H1 (cell line): Measurements from ENCODE around the gene STAT5A. TPM values are rescaled to one million over a fixed set of nuclear protein-coding genes. Genes with fewer than 3 reads are reported as not detected.
"Not testable (repeated sequence)": the region's sequence is repeated elsewhere in the genome, so short reads cannot be mapped to it uniquely, and the experiment has no call there.

Experiments used
- CTCF ChIA-PET: fragments of 300-600 bp; sonication (Branson Sonifier 250); formaldehyde crosslinking; loops from one replicate; lab custom pipeline; 2021; ENCODE audit not compliant: partially characterized antibody; lab: Charles Lee
- POLR2A ChIA-PET: fragments of 300-600 bp; sonication (Branson Sonifier 250); formaldehyde crosslinking; loops from one replicate; lab custom pipeline; 2021; ENCODE audit warnings: inconsistent platforms; ENCODE audit not compliant: partially characterized antibody; lab: Charles Lee
- DNase-seq, 2 experiments: peaks; one replicate each; pipeline versions ENCODE4 v3.0.0 to v3.0.0-alpha.2; 2010 to 2022; ENCODE audit warnings: low spot score in 2 of 2, low read depth in 1 of 2, mixed read lengths in 1 of 2
- FAIRE-seq: peaks from 2 replicates; lab custom pipeline; 2011; peaks lifted over from hg19 to GRCh38; lab: Jason Lieb, UNC
- H2AFZ ChIP-seq: 2 replicates; pipeline ENCODE4 v1.8.1; 2012; ENCODE audit warnings: low read length, inconsistent platforms
- H2AK5ac ChIP-seq: 2 replicates; pipeline ENCODE4 v1.6.1; 2013; ENCODE audit warnings: low read depth, low read length
- H2BK120ac ChIP-seq: replicated peaks from 2 replicates; pipeline ENCODE3; 2013; ENCODE audit warnings: low read depth, low read length, inconsistent platforms
- H2BK12ac ChIP-seq: 2 replicates; pipeline ENCODE4 v1.6.1; 2013; ENCODE audit warnings: low read depth, low read length
- H2BK15ac ChIP-seq: 2 replicates; pipeline ENCODE4 v1.6.1; 2013; ENCODE audit warnings: low read length
- H2BK20ac ChIP-seq: 2 replicates; pipeline ENCODE4 v1.6.1; 2013; ENCODE audit warnings: low read length
- H2BK5ac ChIP-seq: 2 replicates; pipeline ENCODE4 v1.6.1; 2013; ENCODE audit warnings: low read depth, low read length
- H3K14ac ChIP-seq: 2 replicates; pipeline ENCODE4 v1.6.1; 2013; ENCODE audit warnings: inconsistent platforms; ENCODE audit not compliant: insufficient read length
- H3K18ac ChIP-seq: 2 replicates; pipeline ENCODE4 v1.6.1; 2013; ENCODE audit warnings: low read length; ENCODE audit errors: extremely low read depth
- H3K23ac ChIP-seq: 2 replicates; pipeline ENCODE4 v1.6.1; 2013; ENCODE audit warnings: inconsistent platforms; ENCODE audit not compliant: insufficient read length
- H3K23me2 ChIP-seq: 2 replicates; pipeline ENCODE4 v1.6.1; 2013; ENCODE audit warnings: low read depth, low read length
- H3K27ac ChIP-seq: 2 replicates; pipeline ENCODE4 v1.6.1; 2011; ENCODE audit warnings: low read depth, low read length, inconsistent platforms
- H3K27me3 ChIP-seq, 4 experiments: replicated peaks in 1 of 4; 1 replicate in 1 of 4; 2 replicates in 3 of 4; pipeline versions ENCODE4 v1.6.1 to v1.8.1; 2011 to 2013; ENCODE audit warnings: low read length in 3 of 4, mild to moderate bottlenecking in 3 of 4, inconsistent platforms in 2 of 4, mixed read lengths in 2 of 4, moderate library complexity in 1 of 4; ENCODE audit not compliant: control insufficient read depth in 3 of 4, insufficient read depth in 3 of 4; ENCODE audit errors: extremely low read depth in 1 of 4
- H3K36me3 ChIP-seq, 4 experiments: 2 replicates each; pipeline versions ENCODE4 v1.6.1 to v1.8.1; 2011 to 2013; ENCODE audit warnings: mild to moderate bottlenecking in 4 of 4, low read length in 3 of 4, moderate library complexity in 2 of 4, control low read depth in 1 of 4, inconsistent platforms in 1 of 4; ENCODE audit not compliant: insufficient read depth in 4 of 4, control insufficient read depth in 2 of 4
- H3K4ac ChIP-seq: replicated peaks from 2 replicates; pipeline ENCODE3; 2013; ENCODE audit warnings: low read length, low read depth, mixed read lengths, inconsistent platforms; ENCODE audit not compliant: insufficient read length
- H3K4me1 ChIP-seq, 4 experiments: replicated peaks in 1 of 4; 1 replicate in 1 of 4; 2 replicates in 3 of 4; pipeline versions ENCODE4 v1.6.1 to v1.8.1; 2011 to 2013; ENCODE audit warnings: low read length in 3 of 4, inconsistent platforms in 2 of 4, mixed read lengths in 1 of 4; ENCODE audit not compliant: insufficient read depth in 4 of 4, control insufficient read depth in 3 of 4
- H3K4me2 ChIP-seq, 2 experiments: 2 replicates each; pipeline versions ENCODE4 v1.6.1 to v1.8.1; 2011 to 2013; ENCODE audit warnings: low read depth in 2 of 2, low read length in 2 of 2, control low read depth in 1 of 2, inconsistent platforms in 1 of 2, mild to moderate bottlenecking in 1 of 2; ENCODE audit not compliant: insufficient read depth in 1 of 2
- H3K4me3 ChIP-seq, 4 experiments: fragments of 200-600, 300-600 bp in 1 of 4; sonication (generic), shearing (Covaris generic), sonication (Bioruptor Twin) in 1 of 4; 2 replicates each; pipeline versions ENCODE4 v1.5.1 to v1.8.1; 2011 to 2016; ENCODE audit warnings: low read length in 4 of 4, low read depth in 3 of 4, control low read depth in 2 of 4, inconsistent platforms in 2 of 4, mild to moderate bottlenecking in 2 of 4, mixed read lengths in 1 of 4, moderate library complexity in 1 of 4; ENCODE audit not compliant: insufficient read depth in 2 of 4; ENCODE audit errors: extremely low read depth in 1 of 4
- H3K56ac ChIP-seq: replicated peaks from 2 replicates; pipeline ENCODE3; 2013; ENCODE audit warnings: low read depth, mild to moderate bottlenecking, mixed read lengths, low read length, inconsistent platforms; ENCODE audit not compliant: insufficient read length
- H3K79me1 ChIP-seq: 2 replicates; pipeline ENCODE4 v1.6.1; 2013; ENCODE audit warnings: low read depth, low read length, control low read depth
- H3K79me2 ChIP-seq, 2 experiments: 2 replicates each; pipeline versions ENCODE4 v1.6.1 to v1.8.1; 2012 to 2013; ENCODE audit warnings: low read length in 2 of 2, mild to moderate bottlenecking in 2 of 2, inconsistent platforms in 1 of 2; ENCODE audit not compliant: insufficient read depth in 2 of 2, control insufficient read depth in 1 of 2
- H3K9ac ChIP-seq, 4 experiments: replicated peaks in 1 of 4; 1 replicate in 1 of 4; 2 replicates in 3 of 4; pipeline versions ENCODE4 v1.6.1 to v1.8.1; 2011 to 2013; ENCODE audit warnings: low read depth in 3 of 4, low read length in 3 of 4, control low read depth in 2 of 4, mild to moderate bottlenecking in 2 of 4, moderate library complexity in 2 of 4, inconsistent platforms in 1 of 4; ENCODE audit errors: extremely low read depth in 1 of 4
- H3K9me3 ChIP-seq, 2 experiments: 2 replicates each; pipeline versions ENCODE4 v1.6.1 to v1.8.1; 2012 to 2013; ENCODE audit warnings: mild to moderate bottlenecking in 2 of 2, moderate library complexity in 2 of 2, control low read depth in 1 of 2, inconsistent platforms in 1 of 2, low read depth in 1 of 2, low read length in 1 of 2, mixed read lengths in 1 of 2; ENCODE audit not compliant: insufficient read depth in 2 of 2
- H4K20me1 ChIP-seq, 2 experiments: replicated peaks in 1 of 2; 2 replicates each; pipeline versions ENCODE3 to v1.8.1; 2011 to 2013; ENCODE audit warnings: inconsistent platforms in 2 of 2, low read length in 2 of 2, mild to moderate bottlenecking in 1 of 2; ENCODE audit not compliant: insufficient read depth in 2 of 2, control insufficient read depth in 1 of 2
- H4K5ac ChIP-seq: 2 replicates; pipeline ENCODE4 v1.6.1; 2013; ENCODE audit warnings: low read length, low read depth, mixed read lengths, inconsistent platforms; ENCODE audit not compliant: insufficient read length
- H4K8ac ChIP-seq: 2 replicates; pipeline ENCODE4 v1.8.0; 2013; ENCODE audit warnings: mild to moderate bottlenecking, moderate library complexity, low read length, inconsistent platforms; ENCODE audit not compliant: insufficient read depth; ENCODE audit errors: extremely low read depth
- H4K91ac ChIP-seq: replicated peaks from 2 replicates; pipeline ENCODE3; 2013; ENCODE audit warnings: low read length, mixed read lengths, inconsistent platforms; ENCODE audit not compliant: insufficient read length
- WGBS, 2 experiments: shearing (Covaris generic) in 1 of 2; methylation state at CpG; one replicate each; pipeline versions ENCODE4 v1.1.6 to v1.1.7; 2013 to 2015; ENCODE audit warnings: low lambda C conversion rate in 2 of 2, mixed read lengths in 2 of 2, inconsistent platforms in 1 of 2, low coverage in 1 of 2, missing lambda C conversion rate in 1 of 2; ENCODE audit not compliant: insufficient replicate concordance in 2 of 2, insufficient coverage in 1 of 2, insufficient read length in 1 of 2; ENCODE audit errors: extremely low coverage in 1 of 2, missing lambda C conversion rate in 1 of 2; 5-methylcytosine and 5-hydroxymethylcytosine counted together
- polyA plus RNA-seq, 7 experiments: library from polyadenylated mRNA; depleted of rRNA in 3 of 7; stranded (reverse) in 5 of 7; unstranded in 2 of 7; fragments of >200 nt in 5 of 7; fragments of 200-250 nt in 2 of 7; gene quantifications; 1 replicate in 5 of 7; 2 replicates in 1 of 7; 4 replicates in 1 of 7; pipeline versions ENCODE4 v1.2.1 to v1.2.3, GENCODE V29; 2011 to 2013; ENCODE audit warnings: missing spikeins in 2 of 7, mixed read lengths in 2 of 7
- total RNA-seq: library from RNA; stranded (reverse); fragmentation: NEBNext Ultra II Directional; extraction: Animal tissue kit (Norgen Biotek cat#: 25700); gene quantifications from 2 replicates; pipeline ENCODE4 v1.2.1, GENCODE V29; 2021

The STAT5A gene
- total and polyA plus RNA-seq, 2 of the 8 experiments (the other 6 are each of a cell fraction or from before 2014, with no cell fraction given), result 4.2 to 5.4 TPM

GRCh38 chr17:42360388-42360787 is 72.1 kb downstream of the STAT5A start:
- FAIRE-seq, H2AFZ ChIP-seq, H3K27me3 ChIP-seq, H4K91ac ChIP-seq, H3K23ac ChIP-seq, H2BK20ac ChIP-seq, H3K4ac ChIP-seq, H2AK5ac ChIP-seq, H2BK12ac ChIP-seq, H4K8ac ChIP-seq, H2BK5ac ChIP-seq, H2BK120ac ChIP-seq, H3K4me3 ChIP-seq, H3K18ac ChIP-seq, H3K4me2 ChIP-seq, H3K56ac ChIP-seq, H3K14ac ChIP-seq, H4K5ac ChIP-seq, H3K9ac ChIP-seq, H3K27ac ChIP-seq, H3K9me3 ChIP-seq, H2BK15ac ChIP-seq, DNase-seq, H3K23me2 ChIP-seq, H3K36me3 ChIP-seq: not testable (repeated sequence)
- peaks cover 15 to 33% of the 10 kb centered on the region in 2 experiments for H4K20me1 ChIP-seq
- POLR2A ChIA-PET, result interaction anchor here (1.8 to 1.9 kb wide), 2 partner anchors 28 to 62 kb away, joined by 5 to 8 read pairs; partner anchors contain the start of gene CAVIN1
- peaks cover 18 to 95% of the 10 kb centered on the region in 2 experiments for H3K79me2 ChIP-seq
- H3K79me1 ChIP-seq, result peaks cover 23% of the 10 kb centered on the region
- H3K4me1 ChIP-seq, result peaks cover 4 to 19% (median 15%) of the 10 kb centered on the region in 4 experiments
- WGBS, 2 experiments, result 96% methylated on average over 2 of the region's 2 CpGs; no CpG with 5 or more reads in 1 of the 2 experiments
- CTCF ChIA-PET, result interaction anchor here (0.6 to 1.2 kb wide), 5 partner anchors 15 to 624 kb away, joined by 3 to 4 read pairs (median 3); no protein-coding TSS in a partner anchor

Other genes with a start within 250 kb of the STAT5A start
- gene C17orf113, start 237.9 kb upstream of the STAT5A start, total RNA-seq, result 1.4 TPM in 2 replicates
- gene C17orf113, start 237.9 kb upstream of the STAT5A start, polyA plus RNA-seq (2011; rRNA removed), result 1.0 and 1.5 TPM in 2 replicates
- gene ZNF385C, start 190.0 kb upstream of the STAT5A start, total RNA-seq, result 2.5 and 3.9 TPM in 2 replicates
- gene ZNF385C, start 190.0 kb upstream of the STAT5A start, polyA plus RNA-seq (2011; rRNA removed), result 6.1 and 7.3 TPM in 2 replicates
- gene DHX58, start 175.8 kb upstream of the STAT5A start, total RNA-seq, result 4.4 and 5.6 TPM in 2 replicates
- 9.9 and 10.3 TPM in 2 replicates for gene DHX58, start 175.8 kb upstream of the STAT5A start, polyA plus RNA-seq (2011; rRNA removed)
- 32.5 and 34.2 TPM in 2 replicates for gene KAT2A, start 167.1 kb upstream of the STAT5A start, total RNA-seq
- gene KAT2A, start 167.1 kb upstream of the STAT5A start, polyA plus RNA-seq (2011; rRNA removed), result 40.1 and 52.5 TPM in 2 replicates
- gene HSPB9, start 165.7 kb upstream of the STAT5A start, total RNA-seq, result 0.30 and 0.33 TPM in 2 replicates
- 0.25 and 0.27 TPM in 2 replicates for gene HSPB9, start 165.7 kb upstream of the STAT5A start, polyA plus RNA-seq (2011; rRNA removed)
- gene RAB5C, start 133.5 kb upstream of the STAT5A start, total RNA-seq, result 67.1 and 67.7 TPM in 2 replicates
- 123 and 150 TPM in 2 replicates for gene RAB5C, start 133.5 kb upstream of the STAT5A start, polyA plus RNA-seq (2011; rRNA removed)
- gene KCNH4, start 107.4 kb upstream of the STAT5A start, total RNA-seq, result 0.47 and 0.59 TPM in 2 replicates
- gene KCNH4, start 107.4 kb upstream of the STAT5A start, polyA plus RNA-seq (2011; rRNA removed), result 0.44 and 0.53 TPM in 2 replicates
- gene HCRT, start 103.0 kb upstream of the STAT5A start, total RNA-seq, result not detected in 2 replicates
- gene HCRT, start 103.0 kb upstream of the STAT5A start, polyA plus RNA-seq (2011; rRNA removed), result not detected in 2 replicates
- gene GHDC, start 94.0 kb upstream of the STAT5A start, total RNA-seq, result 7.1 and 7.4 TPM in 2 replicates
- 8.1 and 14.8 TPM in 2 replicates for gene GHDC, start 94.0 kb upstream of the STAT5A start, polyA plus RNA-seq (2011; rRNA removed)
- 43.3 and 52.6 TPM in 2 replicates for gene STAT5B, start 12.1 kb upstream of the STAT5A start, total RNA-seq
- gene STAT5B, start 12.1 kb upstream of the STAT5A start, polyA plus RNA-seq (2011; rRNA removed), result 35.3 and 40.8 TPM in 2 replicates
- gene STAT3, start 99.9 kb downstream of the STAT5A start, total RNA-seq, result 94.1 and 94.3 TPM in 2 replicates
- gene STAT3, start 99.9 kb downstream of the STAT5A start, polyA plus RNA-seq (2011; rRNA removed), result 38.4 and 41.2 TPM in 2 replicates
- 41.6 and 43.5 TPM in 2 replicates for gene CAVIN1, start 134.8 kb downstream of the STAT5A start, total RNA-seq
- 16.2 and 22.6 TPM in 2 replicates for gene CAVIN1, start 134.8 kb downstream of the STAT5A start, polyA plus RNA-seq (2011; rRNA removed)
- gene ATP6V0A1, start 170.4 kb downstream of the STAT5A start, total RNA-seq, result 55.3 and 57.3 TPM in 2 replicates
- gene ATP6V0A1, start 170.4 kb downstream of the STAT5A start, polyA plus RNA-seq (2011; rRNA removed), result 63.4 and 77.4 TPM in 2 replicates
- gene NAGLU, start 247.7 kb downstream of the STAT5A start, total RNA-seq, result 19.4 and 21.3 TPM in 2 replicates
- gene NAGLU, start 247.7 kb downstream of the STAT5A start, polyA plus RNA-seq (2011; rRNA removed), result 21.6 and 34.5 TPM in 2 replicates